H1 (cell line): ENCODE results near the gene MAGI2. TPM values are rescaled to one million over a fixed set of nuclear protein-coding genes. Genes with fewer than 3 reads are reported as not detected.
"Not testable (repeated sequence)": the region's sequence is repeated elsewhere in the genome, so short reads cannot be mapped to it uniquely, and the experiment has no call there.

Source experiments
- CTCF ChIA-PET: fragments of 300-600 bp; sonication (Branson Sonifier 250); formaldehyde crosslinking; loops from one replicate; lab custom pipeline; 2021; ENCODE audit not compliant: partially characterized antibody; lab: Charles Lee
- POLR2A ChIA-PET: fragments of 300-600 bp; sonication (Branson Sonifier 250); formaldehyde crosslinking; loops from one replicate; lab custom pipeline; 2021; ENCODE audit warnings: inconsistent platforms; ENCODE audit not compliant: partially characterized antibody; lab: Charles Lee
- DNase-seq, 2 experiments: peaks; one replicate each; pipeline versions ENCODE4 v3.0.0 to v3.0.0-alpha.2; 2010 to 2022; ENCODE audit warnings: low spot score in 2 of 2, low read depth in 1 of 2, mixed read lengths in 1 of 2
- FAIRE-seq: peaks from 2 replicates; lab custom pipeline; 2011; peaks lifted over from hg19 to GRCh38; lab: Jason Lieb, UNC
- H2AFZ ChIP-seq: 2 replicates; pipeline ENCODE4 v1.8.1; 2012; ENCODE audit warnings: low read length, inconsistent platforms
- H2AK5ac ChIP-seq: 2 replicates; pipeline ENCODE4 v1.6.1; 2013; ENCODE audit warnings: low read depth, low read length
- H2BK120ac ChIP-seq: replicated peaks from 2 replicates; pipeline ENCODE3; 2013; ENCODE audit warnings: low read depth, low read length, inconsistent platforms
- H2BK12ac ChIP-seq: 2 replicates; pipeline ENCODE4 v1.6.1; 2013; ENCODE audit warnings: low read depth, low read length
- H2BK15ac ChIP-seq: 2 replicates; pipeline ENCODE4 v1.6.1; 2013; ENCODE audit warnings: low read length
- H2BK20ac ChIP-seq: 2 replicates; pipeline ENCODE4 v1.6.1; 2013; ENCODE audit warnings: low read length
- H2BK5ac ChIP-seq: 2 replicates; pipeline ENCODE4 v1.6.1; 2013; ENCODE audit warnings: low read depth, low read length
- H3K14ac ChIP-seq: 2 replicates; pipeline ENCODE4 v1.6.1; 2013; ENCODE audit warnings: inconsistent platforms; ENCODE audit not compliant: insufficient read length
- H3K18ac ChIP-seq: 2 replicates; pipeline ENCODE4 v1.6.1; 2013; ENCODE audit warnings: low read length; ENCODE audit errors: extremely low read depth
- H3K23ac ChIP-seq: 2 replicates; pipeline ENCODE4 v1.6.1; 2013; ENCODE audit warnings: inconsistent platforms; ENCODE audit not compliant: insufficient read length
- H3K23me2 ChIP-seq: 2 replicates; pipeline ENCODE4 v1.6.1; 2013; ENCODE audit warnings: low read depth, low read length
- H3K27ac ChIP-seq: 2 replicates; pipeline ENCODE4 v1.6.1; 2011; ENCODE audit warnings: low read depth, low read length, inconsistent platforms
- H3K27me3 ChIP-seq, 4 experiments: replicated peaks in 1 of 4; 1 replicate in 1 of 4; 2 replicates in 3 of 4; pipeline versions ENCODE4 v1.6.1 to v1.8.1; 2011 to 2013; ENCODE audit warnings: low read length in 3 of 4, mild to moderate bottlenecking in 3 of 4, inconsistent platforms in 2 of 4, mixed read lengths in 2 of 4, moderate library complexity in 1 of 4; ENCODE audit not compliant: control insufficient read depth in 3 of 4, insufficient read depth in 3 of 4; ENCODE audit errors: extremely low read depth in 1 of 4
- H3K36me3 ChIP-seq, 4 experiments: 2 replicates each; pipeline versions ENCODE4 v1.6.1 to v1.8.1; 2011 to 2013; ENCODE audit warnings: mild to moderate bottlenecking in 4 of 4, low read length in 3 of 4, moderate library complexity in 2 of 4, control low read depth in 1 of 4, inconsistent platforms in 1 of 4; ENCODE audit not compliant: insufficient read depth in 4 of 4, control insufficient read depth in 2 of 4
- H3K4ac ChIP-seq: replicated peaks from 2 replicates; pipeline ENCODE3; 2013; ENCODE audit warnings: low read length, low read depth, mixed read lengths, inconsistent platforms; ENCODE audit not compliant: insufficient read length
- H3K4me1 ChIP-seq, 4 experiments: replicated peaks in 1 of 4; 1 replicate in 1 of 4; 2 replicates in 3 of 4; pipeline versions ENCODE4 v1.6.1 to v1.8.1; 2011 to 2013; ENCODE audit warnings: low read length in 3 of 4, inconsistent platforms in 2 of 4, mixed read lengths in 1 of 4; ENCODE audit not compliant: insufficient read depth in 4 of 4, control insufficient read depth in 3 of 4
- H3K4me2 ChIP-seq, 2 experiments: 2 replicates each; pipeline versions ENCODE4 v1.6.1 to v1.8.1; 2011 to 2013; ENCODE audit warnings: low read depth in 2 of 2, low read length in 2 of 2, control low read depth in 1 of 2, inconsistent platforms in 1 of 2, mild to moderate bottlenecking in 1 of 2; ENCODE audit not compliant: insufficient read depth in 1 of 2
- H3K4me3 ChIP-seq, 4 experiments: fragments of 200-600, 300-600 bp in 1 of 4; sonication (generic), shearing (Covaris generic), sonication (Bioruptor Twin) in 1 of 4; 2 replicates each; pipeline versions ENCODE4 v1.5.1 to v1.8.1; 2011 to 2016; ENCODE audit warnings: low read length in 4 of 4, low read depth in 3 of 4, control low read depth in 2 of 4, inconsistent platforms in 2 of 4, mild to moderate bottlenecking in 2 of 4, mixed read lengths in 1 of 4, moderate library complexity in 1 of 4; ENCODE audit not compliant: insufficient read depth in 2 of 4; ENCODE audit errors: extremely low read depth in 1 of 4
- H3K56ac ChIP-seq: replicated peaks from 2 replicates; pipeline ENCODE3; 2013; ENCODE audit warnings: low read depth, mild to moderate bottlenecking, mixed read lengths, low read length, inconsistent platforms; ENCODE audit not compliant: insufficient read length
- H3K79me1 ChIP-seq: 2 replicates; pipeline ENCODE4 v1.6.1; 2013; ENCODE audit warnings: low read depth, low read length, control low read depth
- H3K79me2 ChIP-seq, 2 experiments: 2 replicates each; pipeline versions ENCODE4 v1.6.1 to v1.8.1; 2012 to 2013; ENCODE audit warnings: low read length in 2 of 2, mild to moderate bottlenecking in 2 of 2, inconsistent platforms in 1 of 2; ENCODE audit not compliant: insufficient read depth in 2 of 2, control insufficient read depth in 1 of 2
- H3K9ac ChIP-seq, 4 experiments: replicated peaks in 1 of 4; 1 replicate in 1 of 4; 2 replicates in 3 of 4; pipeline versions ENCODE4 v1.6.1 to v1.8.1; 2011 to 2013; ENCODE audit warnings: low read depth in 3 of 4, low read length in 3 of 4, control low read depth in 2 of 4, mild to moderate bottlenecking in 2 of 4, moderate library complexity in 2 of 4, inconsistent platforms in 1 of 4; ENCODE audit errors: extremely low read depth in 1 of 4
- H3K9me3 ChIP-seq, 2 experiments: 2 replicates each; pipeline versions ENCODE4 v1.6.1 to v1.8.1; 2012 to 2013; ENCODE audit warnings: mild to moderate bottlenecking in 2 of 2, moderate library complexity in 2 of 2, control low read depth in 1 of 2, inconsistent platforms in 1 of 2, low read depth in 1 of 2, low read length in 1 of 2, mixed read lengths in 1 of 2; ENCODE audit not compliant: insufficient read depth in 2 of 2
- H4K20me1 ChIP-seq, 2 experiments: replicated peaks in 1 of 2; 2 replicates each; pipeline versions ENCODE3 to v1.8.1; 2011 to 2013; ENCODE audit warnings: inconsistent platforms in 2 of 2, low read length in 2 of 2, mild to moderate bottlenecking in 1 of 2; ENCODE audit not compliant: insufficient read depth in 2 of 2, control insufficient read depth in 1 of 2
- H4K5ac ChIP-seq: 2 replicates; pipeline ENCODE4 v1.6.1; 2013; ENCODE audit warnings: low read length, low read depth, mixed read lengths, inconsistent platforms; ENCODE audit not compliant: insufficient read length
- H4K8ac ChIP-seq: 2 replicates; pipeline ENCODE4 v1.8.0; 2013; ENCODE audit warnings: mild to moderate bottlenecking, moderate library complexity, low read length, inconsistent platforms; ENCODE audit not compliant: insufficient read depth; ENCODE audit errors: extremely low read depth
- H4K91ac ChIP-seq: replicated peaks from 2 replicates; pipeline ENCODE3; 2013; ENCODE audit warnings: low read length, mixed read lengths, inconsistent platforms; ENCODE audit not compliant: insufficient read length
- KDM4A ChIP-seq: IDR thresholded peaks from one replicate; pipeline ENCODE4 v1.7.1; 2012; ENCODE audit warnings: low read depth, mild to moderate bottlenecking, moderate library complexity, low read length, inconsistent platforms; ENCODE audit not compliant: severe bottlenecking
- SRF ChIP-seq: IDR thresholded peaks from 2 replicates; pipeline ENCODE4 v1.6.1; 2011; ENCODE audit warnings: mild to moderate bottlenecking, low read depth, low read length, moderate library complexity
- WGBS, 2 experiments: shearing (Covaris generic) in 1 of 2; methylation state at CpG; one replicate each; pipeline versions ENCODE4 v1.1.6 to v1.1.7; 2013 to 2015; ENCODE audit warnings: low lambda C conversion rate in 2 of 2, mixed read lengths in 2 of 2, inconsistent platforms in 1 of 2, low coverage in 1 of 2, missing lambda C conversion rate in 1 of 2; ENCODE audit not compliant: insufficient replicate concordance in 2 of 2, insufficient coverage in 1 of 2, insufficient read length in 1 of 2; ENCODE audit errors: extremely low coverage in 1 of 2, missing lambda C conversion rate in 1 of 2; 5-methylcytosine and 5-hydroxymethylcytosine counted together
- polyA plus RNA-seq, 7 experiments: library from polyadenylated mRNA; depleted of rRNA in 3 of 7; stranded (reverse) in 5 of 7; unstranded in 2 of 7; fragments of >200 nt in 5 of 7; fragments of 200-250 nt in 2 of 7; gene quantifications; 1 replicate in 5 of 7; 2 replicates in 1 of 7; 4 replicates in 1 of 7; pipeline versions ENCODE4 v1.2.1 to v1.2.3, GENCODE V29; 2011 to 2013; ENCODE audit warnings: missing spikeins in 2 of 7, mixed read lengths in 2 of 7
- total RNA-seq: library from RNA; stranded (reverse); fragmentation: NEBNext Ultra II Directional; extraction: Animal tissue kit (Norgen Biotek cat#: 25700); gene quantifications from 2 replicates; pipeline ENCODE4 v1.2.1, GENCODE V29; 2021

The MAGI2 gene
- total and polyA plus RNA-seq, 2 of the 8 experiments (the other 6 are each of a cell fraction or from before 2014, with no cell fraction given) = 6.0 to 27.3 TPM

DNA sequence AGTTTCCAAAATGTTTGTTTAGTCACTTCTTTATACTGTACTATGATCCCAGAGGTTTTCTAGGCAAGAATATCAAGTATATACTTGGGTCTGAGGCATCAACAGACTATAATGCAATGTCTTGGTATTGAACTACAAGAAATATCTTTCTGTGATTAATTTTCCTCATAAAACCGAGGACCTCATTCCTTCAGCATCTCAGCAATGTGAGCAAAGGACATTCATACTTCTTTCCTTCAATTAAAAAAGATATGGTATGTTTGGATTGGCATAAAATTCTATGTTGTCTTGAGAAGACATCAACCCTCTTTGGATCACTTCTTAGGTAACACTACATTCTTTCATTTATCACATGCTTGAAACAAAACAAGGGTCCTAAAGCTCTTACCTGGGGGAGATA is 1130.3 kb downstream of the MAGI2 start:
- no peaks in the 10 kb centered on the region for H3K36me3 ChIP-seq
- H3K4ac ChIP-seq = no peak overlapping the region
- no peak overlapping the region for H3K4me3 ChIP-seq
- H3K23me2 ChIP-seq = no peaks in the 10 kb centered on the region
- no peaks in the 10 kb centered on the region for H3K27me3 ChIP-seq
- H2AFZ ChIP-seq = no peak overlapping the region
- H3K27ac ChIP-seq = no peak overlapping the region
- ChIA-PET CTCF (no interaction called here), POLR2A (no interaction called here)
- no peak overlapping the region for H3K9ac ChIP-seq
- H2BK15ac ChIP-seq = no peak overlapping the region
- no peaks in the 10 kb centered on the region for H3K4me1 ChIP-seq
- H3K14ac ChIP-seq = no peak overlapping the region
- H4K91ac ChIP-seq = no peak overlapping the region
- no peaks in the 10 kb centered on the region for H4K20me1 ChIP-seq
- FAIRE-seq (no peak), DNase-seq (no peak)
- H2AK5ac ChIP-seq = no peak overlapping the region
- H3K23ac ChIP-seq = no peak overlapping the region
- H3K18ac ChIP-seq = no peak overlapping the region
- H3K56ac ChIP-seq = no peak overlapping the region
- no peak overlapping the region for H4K8ac ChIP-seq
- no peak overlapping the region for H2BK20ac ChIP-seq
- H3K4me2 ChIP-seq = no peak overlapping the region
- no peak overlapping the region for H2BK120ac ChIP-seq
- H4K5ac ChIP-seq = no peak overlapping the region
- TF ChIP-seq KDM4A = no peak
- no peak for TF ChIP-seq SRF
- H3K9me3 ChIP-seq = no peaks in the 10 kb centered on the region; a peak in 1 of 4 replicates
- H3K79me1 ChIP-seq = no peaks in the 10 kb centered on the region
- H2BK12ac ChIP-seq = no peak overlapping the region
- H3K79me2 ChIP-seq = no peaks in the 10 kb centered on the region
- 94% methylated on average over 1 of the region's 1 CpG; no CpG with 5 or more reads in 1 of the 2 experiments for WGBS, 2 experiments
- no peak overlapping the region for H2BK5ac ChIP-seq

GRCh38 chr7:78322231-78322630 is 1131.2 kb downstream of the MAGI2 start:
- H3K23me2 ChIP-seq, CTCF ChIA-PET, H3K27me3 ChIP-seq, H3K9me3 ChIP-seq, H3K9ac ChIP-seq, H4K5ac ChIP-seq, H3K79me2 ChIP-seq, H3K36me3 ChIP-seq, H2BK12ac ChIP-seq, H3K23ac ChIP-seq, H2BK120ac ChIP-seq, H3K18ac ChIP-seq, H2AK5ac ChIP-seq, FAIRE-seq, DNase-seq, H3K27ac ChIP-seq, H2BK5ac ChIP-seq, H3K4me2 ChIP-seq, H2BK20ac ChIP-seq, H3K14ac ChIP-seq, H2BK15ac ChIP-seq, H3K4me1 ChIP-seq, POLR2A ChIA-PET, H3K56ac ChIP-seq, H4K91ac ChIP-seq, H4K20me1 ChIP-seq, H4K8ac ChIP-seq, H3K79me1 ChIP-seq, H3K4ac ChIP-seq, H2AFZ ChIP-seq, H3K4me3 ChIP-seq: not testable (repeated sequence)
- 86% methylated on average over 5 of the region's 5 CpGs; no CpG with 5 or more reads in 1 of the 2 experiments for WGBS, 2 experiments
